Ovary (tissue), 9 donors: ENCODE data around the gene IER2. TPM values are rescaled to one million over a fixed set of nuclear protein-coding genes. Genes with fewer than 3 reads are reported as not detected.

Experiments
- DNase-seq, 5 donors: peaks; one replicate each; pipeline ENCODE4 v3.0.0-alpha.2; 2019 to 2020
- H3K27ac ChIP-seq, 2 donors: fragments of 200-600 bp; one replicate each; pipeline versions ENCODE4 v1.5.1 to v1.8.0; 2019 to 2022
- H3K27me3 ChIP-seq: fragments of 200-600 bp; one replicate; pipeline ENCODE4 v1.8.0; 2022
- H3K36me3 ChIP-seq: fragments of 200-600 bp; sonication (generic); one replicate; pipeline ENCODE4 v1.5.1; 2019
- H3K4me1 ChIP-seq: one replicate; pipeline ENCODE4 v1.8.1; 2013; ENCODE audit warnings: mild to moderate bottlenecking, moderate library complexity; ENCODE audit not compliant: insufficient read depth
- H3K4me3 ChIP-seq: fragments of 200-600 bp; sonication (generic); one replicate; pipeline ENCODE4 v1.5.1; 2017
- H3K9me3 ChIP-seq, 2 donors: fragments of 200-600 bp in 1 of 2; sonication (generic) in 1 of 2; one replicate each; pipeline versions ENCODE4 v1.5.1 to v1.8.1; 2013 to 2019; ENCODE audit warnings: mild to moderate bottlenecking in 1 of 2, moderate library complexity in 1 of 2
- EP300 ChIP-seq: sonication (generic); formaldehyde crosslinking; IDR thresholded peaks from one replicate; pipeline ENCODE4 v1.6.1; 2017; ENCODE audit warnings: antibody characterized with exemption
- POLR2A ChIP-seq: fragments of 450-650 bp; IDR thresholded peaks from one replicate; pipeline ENCODE4 v1.6.1; 2017; ENCODE audit warnings: antibody characterized with exemption, mild to moderate bottlenecking, moderate library complexity
- WGBS, 3 donors: extraction: QIAGEN DNeasy Blood & Tissue Kit in 1 of 3; methylation state at CpG; one replicate each; pipeline versions ENCODE4 v1.1.5 to v1.1.7; 2013 to 2017; 5-methylcytosine and 5-hydroxymethylcytosine counted together
- intact Hi-C, 4 donors: fragments of 100-400 bp; cut with DNase I; formaldehyde crosslinking; loops; one replicate each; pipeline versions ENCODE4 v1.11.0 to v1.15.1; 2022 to 2023
- polyA plus RNA-seq, 2 donors: library from polyadenylated mRNA; stranded (reverse); fragments of 200-250 nt in 1 of 2; fragments of 350-450 nt in 1 of 2; fragmentation: Illumina TruSeq in 1 of 2; extraction: RNeasy Lipid Tissue Mini Kit (QIAGEN cat#74804) in 1 of 2; gene quantifications; one replicate each; pipeline ENCODE4 v1.2.3, GENCODE V29; 2013 to 2014
- total RNA-seq, 7 donors: library from RNA; depleted of rRNA in 2 of 7; stranded (reverse); fragments of >200 nt in 2 of 7; fragmentation: NEBNext Ultra II Directional in 3 of 7; extraction: Animal tissue kit (Norgen Biotek cat#: 25700) in 3 of 7; gene quantifications; one replicate each; pipeline versions ENCODE4 v1.1.0 to v1.2.4, GENCODE V29; 2016 to 2023
- TF ChIP-seq, protein P1 (sequence below), 3 donors: fragments of 450-650 bp in 2 of 3; fragments of 200-600 bp in 1 of 3; IDR thresholded peaks; one replicate each; pipeline versions ENCODE4 v1.5.1 to v1.8.0; 2016 to 2022; ENCODE audit warnings: antibody characterized with exemption in 3 of 3, mild to moderate bottlenecking in 1 of 3
- donor health status: DM: no; HTN: no; CAD: no; lungs with moderate emphysema.
- donor health status: DM: no; HTN: no; CAD: no.
- donor health status: Bipolar disorder and iron deficiency.
- donor health status: DM: yes; HTN: yes; CAD: no.
- donor health status: DM: no; HTN: no; CAD: no.
- donor health status: DM: yes; HTN: yes; CAD: no.

Gene IER2
- total and polyA plus RNA-seq, 9 donors, result 47.4 to 301 (median 79.9) TPM

GRCh38 chr19:13137290-13137794 lies 12.9 kb upstream of the IER2 start:
- no peak for DNase-seq
- H3K4me3 ChIP-seq, result no peak overlapping the region
- TF ChIP-seq POLR2A (no peak), EP300 (no peak)
- TF ChIP-seq, protein P1, sequence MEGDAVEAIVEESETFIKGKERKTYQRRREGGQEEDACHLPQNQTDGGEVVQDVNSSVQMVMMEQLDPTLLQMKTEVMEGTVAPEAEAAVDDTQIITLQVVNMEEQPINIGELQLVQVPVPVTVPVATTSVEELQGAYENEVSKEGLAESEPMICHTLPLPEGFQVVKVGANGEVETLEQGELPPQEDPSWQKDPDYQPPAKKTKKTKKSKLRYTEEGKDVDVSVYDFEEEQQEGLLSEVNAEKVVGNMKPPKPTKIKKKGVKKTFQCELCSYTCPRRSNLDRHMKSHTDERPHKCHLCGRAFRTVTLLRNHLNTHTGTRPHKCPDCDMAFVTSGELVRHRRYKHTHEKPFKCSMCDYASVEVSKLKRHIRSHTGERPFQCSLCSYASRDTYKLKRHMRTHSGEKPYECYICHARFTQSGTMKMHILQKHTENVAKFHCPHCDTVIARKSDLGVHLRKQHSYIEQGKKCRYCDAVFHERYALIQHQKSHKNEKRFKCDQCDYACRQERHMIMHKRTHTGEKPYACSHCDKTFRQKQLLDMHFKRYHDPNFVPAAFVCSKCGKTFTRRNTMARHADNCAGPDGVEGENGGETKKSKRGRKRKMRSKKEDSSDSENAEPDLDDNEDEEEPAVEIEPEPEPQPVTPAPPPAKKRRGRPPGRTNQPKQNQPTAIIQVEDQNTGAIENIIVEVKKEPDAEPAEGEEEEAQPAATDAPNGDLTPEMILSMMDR (IDR thresholded peaks at IDR 0.05), result no peak
- no peaks in the 10 kb centered on the region for H3K4me1 ChIP-seq
- no peaks in the 10 kb centered on the region for H3K27me3 ChIP-seq
- 86 to 89% (median 88%) methylated on average over 21 to 28 of the region's 28 CpGs for WGBS, 3 donors
- no peaks in the 10 kb centered on the region for H3K36me3 ChIP-seq
- H3K9me3 ChIP-seq, result no peaks in the 10 kb centered on the region
- intact Hi-C loops, result no loop called here
- no peak overlapping the region for H3K27ac ChIP-seq

- no peak overlapping the region for H3K4me3 ChIP-seq
- TF ChIP-seq, protein P1 (IDR thresholded peaks at IDR 0.05), result no peak
- TF ChIP-seq EP300 (no peak), POLR2A (no peak)
- intact Hi-C loops, result no loop called here
- 81 to 88% (median 87%) methylated on average over 40 of the region's 40 CpGs for WGBS, 3 donors
- DNase-seq, result no peak
- H3K4me1 ChIP-seq, result no peaks in the 10 kb centered on the region
- no peaks in the 10 kb centered on the region for H3K36me3 ChIP-seq
- H3K27ac ChIP-seq, result no peak overlapping the region
- no peaks in the 10 kb centered on the region for H3K9me3 ChIP-seq
- no peaks in the 10 kb centered on the region for H3K27me3 ChIP-seq
These were observed 11.9 kb upstream of the IER2 start for GRCh38 chr19:13138171-13138915.

DNA sequence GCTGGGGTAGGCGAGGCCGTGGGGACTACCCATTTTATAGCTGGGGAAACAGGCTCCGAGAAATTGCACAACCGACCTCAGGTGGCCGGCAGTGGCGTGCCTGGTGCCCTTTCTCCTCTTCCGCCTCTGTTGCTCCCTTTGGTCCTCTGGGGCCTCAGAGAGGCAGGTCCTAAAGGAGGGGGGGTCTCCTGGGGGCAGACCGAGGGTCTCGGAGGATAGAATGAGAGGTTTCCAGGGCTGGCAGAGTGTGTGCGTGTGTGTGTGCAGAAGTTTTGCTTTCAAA lies 11.4 kb upstream of the IER2 start:
- Histone ChIP-seq H3K27me3 (no peaks in the 10 kb centered on the region), H3K4me1 (no peaks in the 10 kb centered on the region), H3K9me3 (no peaks in the 10 kb centered on the region), H3K36me3 (no peaks in the 10 kb centered on the region), H3K27ac (no peak overlapping the region), H3K4me3 (no peak overlapping the region)
- intact Hi-C loops, result no loop called here
- DNase-seq, result no peak
- 79 to 84% (median 84%) methylated on average over 10 of the region's 10 CpGs for WGBS, 3 donors
- TF ChIP-seq POLR2A (no peak), EP300 (no peak)
- TF ChIP-seq, protein P1 (IDR thresholded peaks at IDR 0.05), result no peak

DNA sequence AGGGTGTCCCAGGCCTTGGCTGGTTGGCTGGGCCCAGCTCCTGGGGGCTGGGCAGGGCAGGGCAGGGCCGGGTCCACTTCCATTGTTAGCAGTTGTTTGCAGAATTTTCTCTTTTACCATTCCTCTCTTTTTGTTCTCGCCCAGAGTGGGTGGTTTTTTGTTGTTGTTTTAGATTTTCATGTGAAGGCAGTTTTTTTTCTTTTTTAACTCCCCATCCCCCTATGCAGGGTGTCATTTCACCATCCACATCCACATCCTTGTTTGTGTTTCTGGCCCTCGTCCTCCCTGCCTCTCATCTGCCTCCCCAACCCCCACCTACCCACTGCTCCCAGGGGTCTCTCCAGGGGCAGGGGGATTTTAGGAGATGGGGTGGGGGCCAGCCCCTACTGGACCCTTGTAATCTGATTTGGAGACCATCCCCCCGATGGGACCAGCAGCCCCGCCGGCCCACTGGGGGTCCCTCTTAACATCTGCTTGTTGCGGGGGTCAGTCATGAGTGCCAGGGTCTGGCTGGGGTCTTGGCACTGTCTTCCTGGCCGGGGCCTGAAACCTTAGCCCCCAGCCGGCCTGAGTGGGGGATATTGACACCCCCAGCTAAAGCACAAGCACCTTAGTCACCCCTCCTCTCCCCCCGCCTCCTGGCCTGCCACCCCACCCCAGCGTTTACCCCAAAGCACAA lies 10.4 kb upstream of the IER2 start:
- WGBS, 3 donors, result 44 to 74% (median 62%) methylated on average over 4 to 11 of the region's 11 CpGs
- intact Hi-C loops, result loop anchor here in 1 of 4 donors (10.0 kb wide), 1 partner anchor 125 kb away; no protein-coding TSS in a partner anchor
- DNase-seq, result no peak

More for the DNA sequence above, 10.4 kb upstream of the IER2 start:
- H3K27ac ChIP-seq, result no peak overlapping the region
- no peaks in the 10 kb centered on the region for H3K36me3 ChIP-seq
- H3K4me1 ChIP-seq, result no peaks in the 10 kb centered on the region
- H3K9me3 ChIP-seq, result no peaks in the 10 kb centered on the region
- TF ChIP-seq EP300 (no peak), POLR2A (no peak)
- TF ChIP-seq, protein P1 (IDR thresholded peaks at IDR 0.05), result no peak
- no peaks in the 10 kb centered on the region for H3K27me3 ChIP-seq
- H3K4me3 ChIP-seq, result no peak overlapping the region
